ENCODE results near the gene LRCH1.

GRCh38 chr13:46569456-46569855, 16.5 kb downstream of the LRCH1 start:
- TF ChIP-seq CTCF (IDR thresholded peaks at IDR 0.05) (no peak), POLR2A (IDR thresholded peaks at IDR 0.05) (no peak)
